22Rv1 (cell line): Measurements from ENCODE around the gene RPS13.
"Not testable (repeated sequence)": the region's sequence is repeated elsewhere in the genome, so short reads cannot be mapped to it uniquely, and the experiment has no call there.

Experiments used
- H3K27ac ChIP-seq: fragments of 450-650 bp; 2 replicates; pipeline ENCODE4 v1.5.1; 2017
- CTCF ChIP-seq: fragments of 450-650 bp; IDR thresholded peaks from 2 replicates; pipeline ENCODE4 v1.5.1; 2017; ENCODE audit warnings: mild to moderate bottlenecking
- ZFX ChIP-seq: fragments of 450-650 bp; IDR thresholded peaks from 2 replicates; pipeline ENCODE4 v1.6.1; 2017; ENCODE audit warnings: antibody characterized with exemption, borderline replicate concordance

RPS13 gene

DNA sequence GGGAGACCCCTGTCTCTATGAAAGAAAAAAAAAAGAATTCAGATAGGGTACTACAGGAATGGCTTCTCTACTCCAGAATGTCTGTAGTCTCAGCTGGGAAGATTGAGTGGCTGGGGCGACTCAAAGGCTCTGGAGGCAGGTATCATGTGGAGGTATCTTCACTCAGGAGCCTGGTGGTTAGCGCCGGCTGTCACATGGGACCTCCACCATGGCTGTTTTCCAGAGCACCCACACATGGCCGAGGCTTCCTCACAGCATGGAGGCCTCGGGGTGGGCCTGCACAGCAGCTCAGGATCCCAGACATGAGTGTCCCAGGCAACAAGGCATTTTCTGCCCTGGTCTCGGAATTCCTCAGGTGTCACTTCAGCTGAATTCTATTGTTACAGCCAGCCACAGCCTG, 10.1 kb downstream of the RPS13 start:
- no peak overlapping the region for H3K27ac ChIP-seq
- no peak for TF ChIP-seq CTCF
- TF ChIP-seq ZFX, result no peak

DNA sequence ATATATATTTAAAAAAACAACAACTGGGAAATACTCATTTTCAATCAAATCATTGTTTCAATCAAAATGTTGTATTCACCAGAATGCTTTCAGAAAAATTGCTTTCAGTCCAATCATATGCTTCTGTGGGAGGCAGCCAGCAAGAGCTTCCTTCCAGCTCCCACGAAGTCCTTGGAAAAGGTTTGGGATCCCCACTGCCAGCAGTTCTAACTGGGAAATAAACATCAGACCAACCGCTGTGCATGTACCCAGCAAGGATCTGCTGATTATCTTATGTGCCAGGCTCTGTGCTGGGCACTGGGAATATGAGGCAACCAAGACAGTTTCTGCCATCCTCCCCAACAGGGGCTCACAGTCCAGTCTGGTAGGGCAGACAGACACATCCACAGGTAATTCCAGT, 10.8 kb downstream of the RPS13 start:
- no peak for TF ChIP-seq CTCF
- TF ChIP-seq ZFX, result no peak
- no peak overlapping the region for H3K27ac ChIP-seq

DNA sequence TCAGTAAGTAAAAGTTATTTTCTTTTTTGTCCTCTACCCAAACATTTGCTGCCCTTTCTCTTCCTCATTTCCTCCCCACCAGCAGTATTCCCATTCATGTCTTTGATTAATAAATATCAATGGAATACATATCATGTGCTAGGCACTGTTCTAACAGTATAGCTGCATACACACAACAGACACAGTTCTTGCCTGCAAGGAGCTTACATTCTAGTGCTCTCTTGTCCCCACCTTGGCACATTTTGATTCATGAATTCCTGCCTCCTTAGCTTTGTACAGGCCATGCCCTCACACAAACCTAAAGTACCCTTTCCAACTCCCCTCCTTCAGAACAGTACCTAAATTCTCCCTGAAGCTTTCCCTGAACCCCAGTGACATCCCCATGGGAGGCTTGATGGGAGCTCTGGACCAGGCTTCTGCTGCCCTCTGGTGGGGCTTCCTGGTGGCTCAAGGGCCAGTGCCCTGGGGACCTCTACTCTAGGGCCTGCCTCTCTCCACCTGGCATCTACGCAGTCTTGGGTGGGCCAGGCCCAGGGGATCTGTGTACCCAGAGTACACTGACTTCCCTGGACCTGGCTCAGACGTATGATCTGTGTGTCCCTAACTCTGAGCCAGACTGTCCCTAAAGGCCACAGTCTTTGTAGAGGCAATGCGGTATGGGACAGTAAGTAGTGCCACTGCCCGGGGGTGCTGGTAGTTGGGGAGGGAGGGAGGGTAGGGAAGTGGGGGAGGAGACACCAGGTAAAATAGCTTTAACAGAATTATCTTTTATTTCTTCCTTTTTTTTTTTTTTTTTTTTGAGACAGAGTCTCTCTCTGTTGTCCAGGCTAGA, 14.1 kb downstream of the RPS13 start:
- TF ChIP-seq ZFX, result no peak
- peak; percentile 84 for TF ChIP-seq CTCF
- H3K27ac ChIP-seq, result no peak overlapping the region

DNA sequence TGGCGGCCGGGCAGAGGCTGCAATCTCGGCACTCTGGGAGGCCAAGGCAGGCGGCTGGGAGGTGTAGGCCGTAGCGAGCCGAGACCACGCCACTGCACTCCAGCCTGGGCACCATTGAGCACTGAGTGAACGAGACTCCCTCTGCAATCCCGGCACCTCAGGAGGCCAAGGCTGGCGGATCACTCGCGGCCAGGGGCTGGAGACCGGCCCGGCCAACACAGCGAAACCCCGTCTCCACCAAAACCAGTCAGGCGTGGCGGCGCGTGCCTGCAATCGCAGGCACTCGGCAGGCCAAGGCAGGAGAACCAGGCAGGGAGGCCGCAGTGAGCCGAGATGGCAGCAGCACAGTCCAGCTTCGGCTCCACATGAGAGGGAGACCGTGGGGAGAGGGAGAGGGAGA, 26.3 kb downstream of the RPS13 start:
- not testable (repeated sequence) for H3K27ac ChIP-seq

- peak overlapping the region; percentile 54 for H3K27ac ChIP-seq
Observed at GRCh38 chr11:17048491-17048890, 29.0 kb downstream of the RPS13 start.

DNA sequence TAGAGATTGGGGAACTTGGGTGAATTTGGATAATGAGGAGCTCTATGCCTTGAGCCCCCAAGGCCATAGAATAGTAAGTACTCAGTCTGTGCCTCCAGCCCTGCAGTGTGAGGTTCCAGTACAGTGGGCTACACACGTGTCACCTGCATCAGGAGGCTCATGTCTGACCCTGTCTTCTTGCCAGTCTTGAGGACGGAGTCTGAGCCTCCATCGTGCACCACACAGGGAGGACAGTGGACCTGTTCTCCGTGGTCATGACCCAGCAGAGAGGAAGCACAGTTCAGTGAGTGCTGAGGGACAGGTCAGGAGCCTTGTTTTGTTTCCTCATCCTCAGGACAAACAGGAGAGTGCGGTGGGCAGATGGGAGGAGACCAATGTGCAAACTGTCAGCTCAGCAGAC, 30.8 kb downstream of the RPS13 start:
- TF ChIP-seq CTCF, result no peak
- no peak for TF ChIP-seq ZFX
- no peak overlapping the region for H3K27ac ChIP-seq

DNA sequence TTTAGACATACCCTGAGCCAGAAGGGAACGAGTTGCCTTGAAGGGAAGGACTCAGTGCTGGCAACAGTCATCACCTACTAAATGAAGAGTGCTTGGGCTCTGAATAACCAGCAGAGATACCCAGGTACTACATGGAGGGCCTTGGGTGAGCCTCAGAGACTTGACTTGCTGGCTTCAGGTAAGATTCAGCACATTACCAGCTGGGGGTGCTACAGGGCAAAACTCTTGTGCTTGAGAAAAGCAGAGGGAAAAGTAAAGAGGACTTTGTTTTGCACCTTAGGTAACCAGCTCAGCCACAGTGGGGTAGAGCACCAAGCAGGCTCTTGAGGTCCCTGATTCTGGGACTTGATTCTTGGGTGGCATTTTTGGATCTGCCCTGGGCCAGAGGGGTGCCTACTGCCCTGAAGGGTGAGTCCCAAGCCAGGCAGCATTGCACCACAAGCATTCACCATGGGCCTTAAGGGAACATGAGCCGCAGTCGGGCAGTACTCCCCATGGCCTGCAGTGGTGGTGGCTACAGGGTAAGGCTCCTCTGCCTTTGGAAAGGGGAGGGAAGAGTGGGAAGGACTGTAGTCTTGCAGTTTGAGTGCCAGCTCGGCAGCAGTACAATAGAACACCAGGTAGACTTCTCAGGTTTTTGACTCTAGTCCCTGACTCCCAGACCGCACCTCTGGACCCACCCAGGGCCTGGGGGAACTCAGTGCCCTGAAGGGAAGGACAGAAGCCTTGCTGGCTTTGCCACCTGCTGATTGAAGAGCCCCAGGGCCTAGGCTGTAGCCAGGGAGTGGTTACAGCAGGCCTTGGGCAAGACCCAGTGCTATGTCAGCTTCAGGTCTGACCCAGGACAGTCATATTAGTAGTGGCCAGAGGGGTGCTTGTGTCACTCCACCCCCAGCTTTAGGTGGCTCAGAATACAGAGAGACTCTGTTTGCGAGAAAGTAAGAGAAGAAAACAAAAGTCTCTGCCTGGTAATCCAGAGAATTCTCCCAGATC, 40.5 kb downstream of the RPS13 start:
- peak; percentile 32 for TF ChIP-seq CTCF
- no peak for TF ChIP-seq ZFX
- no peak overlapping the region for H3K27ac ChIP-seq

GRCh38 chr11:17034027-17034426, 43.4 kb downstream of the RPS13 start:
- H3K27ac ChIP-seq, result not testable (repeated sequence)
